ENCODE data around the gene FAM89B. TPM values are rescaled to one million over a fixed set of nuclear protein-coding genes. Genes with fewer than 3 reads are reported as not detected.

FAM89B gene
- total RNA-seq, 1 experiment from 2014 or later, result 122 TPM

DNA sequence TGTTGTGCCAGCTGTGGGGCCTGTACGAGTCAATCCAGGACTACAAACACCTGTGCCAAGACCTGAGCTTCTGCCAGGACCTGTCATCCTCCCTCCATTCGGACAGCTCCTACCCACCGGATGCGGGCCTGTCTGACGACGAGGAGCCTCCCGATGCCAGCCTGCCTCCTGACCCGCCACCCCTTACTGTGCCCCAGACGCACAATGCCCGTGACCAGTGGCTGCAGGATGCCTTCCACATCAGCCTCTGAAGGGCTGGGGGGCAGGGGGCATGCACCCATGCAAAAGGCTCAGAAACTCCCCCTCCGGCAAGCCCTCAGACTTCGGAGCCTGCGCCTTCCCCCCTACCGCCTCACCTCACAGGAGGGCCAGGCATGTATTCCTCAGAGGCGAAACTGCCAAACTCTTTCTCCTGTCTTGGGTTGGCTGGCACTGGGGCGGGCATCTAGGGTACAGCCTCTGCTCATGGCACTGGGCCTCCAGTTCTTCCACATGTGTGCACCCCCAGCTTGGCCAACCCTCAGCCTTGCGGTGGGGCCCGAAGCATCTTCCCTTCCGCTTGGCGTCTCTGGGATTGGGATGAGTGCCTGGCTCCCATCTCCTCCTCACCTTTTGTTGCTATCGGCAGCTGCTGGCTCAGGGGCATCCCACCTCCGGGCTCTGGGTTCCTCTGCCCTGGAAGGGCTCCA lies 1.2 kb downstream of the FAM89B start:
- DNase-seq (ENCODE audit: low spot score), result no peak

DNA sequence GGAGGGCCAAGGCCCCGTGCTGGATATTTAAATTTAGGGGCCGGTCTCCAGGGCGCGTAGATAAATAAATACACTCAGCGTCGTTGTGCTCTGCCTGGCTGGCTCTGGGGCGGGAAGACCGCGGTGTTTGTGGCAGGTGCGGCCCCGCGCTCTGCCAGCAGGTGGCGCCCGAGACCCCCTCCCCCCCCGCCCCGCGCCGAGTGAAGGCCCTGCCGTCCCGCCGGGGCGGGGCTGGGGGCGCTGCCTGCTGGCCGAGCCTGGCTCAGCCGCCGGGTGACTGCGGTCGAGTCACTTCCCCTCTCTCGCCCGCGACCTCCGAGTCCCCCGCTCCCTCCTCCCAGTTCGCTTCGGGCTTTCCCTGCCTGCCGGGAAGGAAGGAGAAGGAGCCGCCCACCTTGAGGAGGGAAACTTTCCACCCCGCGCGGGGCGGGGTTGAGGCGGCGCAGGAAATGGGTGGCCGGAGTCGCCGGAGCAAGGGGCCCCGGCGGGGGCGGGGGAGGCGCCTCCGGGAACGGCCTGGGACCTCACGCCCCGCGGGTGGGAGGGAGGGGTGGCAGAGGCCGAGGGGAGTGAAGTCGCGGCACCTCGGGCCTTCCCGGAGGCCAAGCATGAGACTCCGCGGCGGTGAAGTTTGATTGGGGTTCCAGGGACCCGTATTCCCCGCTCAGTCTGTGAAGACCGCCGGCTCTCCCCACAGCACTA lies 1.9 kb downstream of the FAM89B start:
- DNase-seq (ENCODE audit: low spot score), result peak; percentile 94

DNA sequence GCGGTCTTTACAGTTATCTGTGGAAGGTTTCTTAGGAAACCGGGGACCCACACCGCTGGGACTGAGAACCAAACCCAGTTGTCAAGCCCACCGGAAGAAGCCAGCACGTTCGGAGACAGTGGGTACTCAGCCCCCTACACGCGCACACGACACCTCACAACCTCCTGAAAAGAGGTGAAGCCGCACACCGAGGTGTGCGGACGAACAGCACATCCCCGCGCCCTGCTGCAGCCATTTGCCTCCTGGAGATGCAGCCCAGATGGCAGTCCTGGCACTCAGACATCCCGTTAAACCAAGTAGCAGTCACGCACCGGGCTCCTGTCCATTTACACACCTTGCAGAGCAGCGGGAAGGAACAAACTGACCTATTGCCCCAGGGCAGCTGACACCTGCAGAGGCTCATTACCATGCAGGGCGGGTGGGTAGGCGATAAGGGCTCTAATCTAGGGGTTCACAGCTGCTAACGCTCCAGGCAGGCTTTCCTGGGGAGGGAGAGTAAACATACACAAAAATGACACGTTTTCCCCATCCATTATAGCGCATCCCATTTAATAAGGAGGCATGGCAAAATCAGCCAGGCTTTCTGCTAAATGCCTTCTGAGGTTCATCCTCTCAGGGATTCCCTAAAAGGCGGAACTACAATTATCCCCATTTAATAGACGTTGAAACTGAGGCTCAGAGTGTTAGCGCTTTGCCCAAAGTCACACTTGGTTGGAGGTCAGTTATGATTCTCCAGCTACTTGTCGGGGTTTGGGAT lies 2.7 kb downstream of the FAM89B start:
- peak; percentile 73 for DNase-seq (ENCODE audit: low spot score)

DNA sequence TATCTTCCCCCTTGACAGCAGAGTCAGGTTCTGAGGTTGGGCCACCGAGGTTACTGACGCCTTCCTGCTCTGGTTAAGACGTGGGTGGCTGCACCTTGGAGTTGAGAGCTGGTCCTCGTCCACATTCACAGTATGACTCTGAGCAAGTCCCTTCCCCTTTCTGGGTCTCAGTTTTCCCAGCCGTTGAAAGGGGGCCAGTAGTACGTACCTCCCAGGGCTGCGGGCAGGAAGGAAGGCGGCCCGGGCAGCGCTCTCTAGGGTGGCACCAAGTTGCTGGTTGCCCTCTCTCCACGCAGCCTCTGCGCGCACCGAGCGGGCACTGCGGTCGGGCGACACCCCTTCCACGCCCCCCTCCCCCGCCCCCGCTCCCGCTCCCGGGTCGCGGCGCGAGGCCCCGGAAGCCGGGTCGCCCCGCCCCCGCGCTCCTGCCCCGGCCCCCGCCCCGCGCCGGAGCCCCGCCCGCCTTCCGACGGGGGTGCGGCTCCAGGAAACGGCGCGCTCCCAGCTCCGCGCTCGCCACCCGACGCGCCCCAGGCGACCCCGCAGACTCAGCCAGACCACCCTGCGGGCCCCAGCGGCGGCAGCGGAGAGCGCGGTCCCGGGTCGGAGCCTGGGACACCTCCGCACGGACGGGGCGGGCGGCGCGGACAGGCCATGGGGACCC lies 3.4 kb downstream of the FAM89B start, which contains the start of gene EHBP1L1:
Gene EHBP1L1 (plus strand): TSS at position 486 of the 664 bp plus-strand sequence. CDS start 250 bp downstream, outside the sequence.
- DNase-seq (ENCODE audit: low spot score), result peak; percentile 72

DNA sequence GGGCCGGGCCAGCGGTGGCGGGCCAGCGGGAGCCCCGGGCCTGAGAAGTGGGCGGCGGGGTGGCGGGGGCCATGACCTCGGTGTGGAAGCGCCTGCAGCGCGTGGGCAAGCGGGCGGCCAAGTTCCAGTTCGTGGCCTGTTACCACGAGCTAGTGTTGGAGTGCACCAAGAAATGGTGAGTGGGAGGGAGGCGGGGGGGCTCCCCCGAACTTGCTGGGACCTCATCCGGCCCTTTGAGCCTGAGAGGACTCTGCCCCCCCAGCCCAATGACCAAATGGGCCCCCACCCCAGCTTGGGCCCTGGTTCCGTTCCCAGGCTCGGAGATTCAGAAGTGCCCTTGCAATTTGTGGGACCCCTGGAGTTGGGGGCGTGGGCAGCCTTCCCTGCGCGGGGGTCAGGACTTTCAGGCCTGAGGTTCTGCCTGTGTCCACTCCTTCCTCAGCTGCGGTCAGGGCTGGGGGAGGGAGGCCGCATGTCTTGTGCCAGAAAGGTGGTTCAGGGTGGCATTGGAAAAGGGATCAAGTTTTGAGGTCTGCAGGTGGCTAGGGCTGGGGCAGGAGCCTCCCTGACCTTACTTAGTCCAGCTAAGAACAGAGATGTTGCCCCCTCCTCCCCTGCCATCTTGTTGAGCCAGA lies 4.0 kb downstream of the FAM89B start:
- DNase-seq (ENCODE audit: low spot score), result no peak

DNA sequence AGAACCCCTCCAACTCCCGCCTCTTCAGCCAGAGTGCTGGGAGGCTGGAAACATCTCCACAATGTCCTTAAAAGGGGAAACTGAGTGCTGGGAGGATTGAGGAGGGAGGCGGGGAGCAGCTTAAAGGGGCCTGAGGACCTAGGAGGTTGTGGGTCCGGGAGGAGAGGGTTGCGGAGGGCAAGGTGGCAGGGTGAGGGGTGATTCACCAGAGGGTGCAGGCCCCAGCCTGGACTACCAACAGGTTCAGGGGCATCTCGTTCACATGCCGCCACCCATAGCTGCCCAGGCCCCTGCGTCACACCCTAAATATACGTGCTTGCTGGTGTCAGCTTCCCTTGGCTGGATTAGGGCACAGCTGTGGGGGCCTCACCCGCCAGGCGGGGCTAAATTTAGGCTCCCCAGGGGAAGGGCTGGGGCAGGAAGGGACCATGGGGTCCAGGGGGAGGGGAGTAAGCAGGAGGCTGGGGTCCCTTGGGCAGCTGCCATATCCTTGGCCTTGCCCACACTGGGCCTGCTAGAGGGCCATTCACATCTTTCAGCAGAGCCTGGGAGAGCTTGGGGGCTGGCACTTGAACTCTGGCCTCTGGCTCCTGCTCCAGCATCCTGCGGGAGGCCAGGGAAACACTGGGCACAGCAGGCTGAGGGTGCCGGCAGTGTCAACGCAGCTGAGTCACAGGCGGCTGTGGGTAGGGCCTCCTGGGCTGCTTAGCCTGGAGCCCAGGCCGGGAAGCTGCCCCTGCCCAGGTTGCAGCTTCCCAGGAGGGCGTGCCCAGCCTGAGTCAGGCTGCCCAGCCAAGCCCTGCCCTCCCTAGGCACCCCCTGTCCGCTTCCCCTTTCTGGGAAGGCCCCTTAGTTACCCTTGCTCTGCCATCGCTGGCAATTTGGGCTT lies 4.8 kb downstream of the FAM89B start:
- peak; percentile 79 for DNase-seq (ENCODE audit: low spot score)

DNA sequence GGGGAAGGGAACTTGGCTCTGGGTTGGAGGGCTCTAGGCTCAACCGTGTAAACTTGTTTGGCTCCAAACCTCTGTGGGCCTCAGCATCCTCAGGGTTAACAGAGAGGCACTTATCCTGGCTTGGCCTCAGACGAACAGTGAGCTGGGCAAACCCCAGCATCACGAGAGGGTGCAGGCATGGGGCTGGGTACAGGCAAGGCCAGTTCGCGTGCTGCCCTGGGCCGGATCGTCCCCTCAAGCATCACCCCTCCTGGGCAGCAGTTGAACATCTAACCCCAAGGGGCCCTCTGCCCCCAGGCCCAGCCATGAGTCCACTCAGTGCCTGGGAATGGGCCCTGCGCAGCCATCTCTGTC lies 5.4 kb downstream of the FAM89B start:
- DNase-seq (ENCODE audit: low spot score), result no peak

DNA sequence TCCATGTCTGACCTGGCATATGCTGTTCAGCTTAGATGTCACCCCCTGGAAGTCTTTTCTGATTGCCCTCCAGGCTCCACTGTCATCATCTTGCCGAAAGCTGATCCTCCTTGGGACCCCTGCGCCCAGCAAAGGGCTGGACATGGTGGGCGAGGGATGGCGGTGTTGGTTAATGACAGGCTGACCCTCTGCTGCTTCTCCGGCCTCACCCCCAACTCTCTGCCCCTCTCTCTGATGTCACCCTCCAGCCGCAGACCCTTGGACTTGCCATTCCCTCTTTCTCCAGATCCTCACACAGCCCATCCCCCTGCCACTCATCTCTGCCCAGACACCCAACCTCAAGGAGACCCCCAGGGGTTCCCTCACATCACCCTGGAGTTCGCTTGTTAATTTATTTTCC lies 5.8 kb downstream of the FAM89B start:
- DNase-seq (ENCODE audit: low spot score), result no peak

DNA sequence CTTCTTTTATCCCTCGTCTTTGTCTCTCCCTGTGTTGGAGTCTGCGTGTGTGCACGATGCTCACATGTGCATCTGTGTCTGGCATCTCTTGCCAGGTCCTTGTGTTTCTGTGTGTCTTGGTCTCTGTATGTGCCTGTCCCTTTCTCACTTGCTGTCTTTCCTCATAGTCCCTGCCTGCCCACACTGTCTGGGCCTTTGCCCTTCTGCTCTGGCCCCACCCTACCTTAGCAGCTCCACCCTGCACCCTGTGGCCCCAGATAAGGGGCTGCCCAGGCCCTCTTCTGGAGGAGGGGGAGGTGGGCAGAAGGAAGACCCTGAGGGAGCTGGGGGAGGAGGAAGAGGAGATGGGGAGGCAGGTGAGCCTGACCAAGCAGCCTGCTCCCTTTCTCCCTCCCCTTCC lies 6.3 kb downstream of the FAM89B start:
- no peak for DNase-seq (ENCODE audit: low spot score)

DNA sequence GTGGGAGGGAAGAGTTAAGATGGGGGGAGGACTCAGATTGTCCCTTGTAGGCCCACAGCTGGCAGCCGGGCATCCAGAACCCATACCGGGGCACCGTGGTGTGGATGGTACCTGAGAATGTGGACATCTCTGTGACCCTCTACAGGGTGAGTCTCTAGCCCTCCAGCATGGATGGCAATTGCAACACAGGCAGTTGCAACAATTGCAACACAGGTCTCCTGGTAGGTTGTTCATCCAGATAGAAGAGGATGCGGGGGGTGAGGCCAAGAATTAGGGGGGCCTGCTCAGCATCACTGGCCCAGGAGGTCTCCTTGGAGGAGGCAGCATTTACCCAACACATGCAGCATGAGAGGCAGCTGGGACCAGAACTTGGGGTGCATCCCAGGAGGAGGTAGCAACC lies 7.0 kb downstream of the FAM89B start:
- DNase-seq (ENCODE audit: low spot score), result no peak

DNA sequence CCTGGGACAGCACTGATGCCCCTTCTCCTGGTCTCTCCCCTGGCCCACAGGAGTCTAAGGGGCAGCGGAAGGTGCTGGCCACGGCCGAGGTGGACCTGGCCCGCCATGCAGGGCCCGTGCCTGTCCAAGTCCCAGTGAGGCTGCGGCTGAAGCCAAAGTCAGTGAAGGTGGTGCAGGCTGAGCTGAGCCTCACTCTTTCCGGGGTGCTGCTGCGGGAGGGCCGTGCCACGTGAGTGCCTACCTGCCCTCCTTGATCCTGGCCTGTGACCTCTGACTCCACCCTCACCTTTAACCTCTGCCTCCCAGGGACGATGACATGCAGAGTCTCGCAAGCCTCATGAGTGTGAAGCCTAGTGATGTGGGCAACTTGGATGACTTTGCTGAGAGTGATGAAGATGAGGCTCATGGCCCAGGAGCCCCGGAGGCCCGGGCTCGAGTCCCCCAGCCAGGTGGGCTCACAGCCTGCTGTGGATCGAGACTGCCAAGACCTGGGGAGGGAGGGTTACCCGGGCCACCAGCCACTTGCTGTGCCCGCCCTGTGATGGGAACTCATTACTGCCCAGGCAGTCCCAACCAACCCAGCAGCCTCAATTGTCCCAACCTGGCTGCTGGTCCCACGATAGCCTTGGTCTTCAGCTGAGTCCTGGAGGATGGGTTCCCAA lies 7.8 kb downstream of the FAM89B start:
- no peak for DNase-seq (ENCODE audit: low spot score)

DNA sequence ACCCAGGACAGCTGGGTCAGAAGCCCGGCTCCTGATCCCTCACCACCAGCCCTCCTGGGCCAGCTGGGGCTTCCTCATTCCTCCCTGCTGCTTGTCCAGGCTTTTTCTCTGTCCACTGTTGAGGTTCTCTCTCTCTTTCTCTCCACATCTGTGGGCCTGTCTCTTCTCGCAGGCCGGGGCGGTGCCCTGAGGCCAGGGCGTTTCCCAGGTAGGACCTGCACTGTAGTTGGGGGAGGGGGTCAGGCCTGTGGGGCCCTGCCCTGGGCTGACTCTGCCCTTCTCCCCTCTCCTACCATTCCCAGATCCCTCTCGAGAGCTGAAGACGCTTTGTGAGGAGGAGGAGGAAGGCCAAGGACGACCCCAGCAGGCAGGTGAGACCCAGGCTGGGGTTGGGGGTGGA lies 8.4 kb downstream of the FAM89B start:
- DNase-seq (ENCODE audit: low spot score), result no peak

DNA sequence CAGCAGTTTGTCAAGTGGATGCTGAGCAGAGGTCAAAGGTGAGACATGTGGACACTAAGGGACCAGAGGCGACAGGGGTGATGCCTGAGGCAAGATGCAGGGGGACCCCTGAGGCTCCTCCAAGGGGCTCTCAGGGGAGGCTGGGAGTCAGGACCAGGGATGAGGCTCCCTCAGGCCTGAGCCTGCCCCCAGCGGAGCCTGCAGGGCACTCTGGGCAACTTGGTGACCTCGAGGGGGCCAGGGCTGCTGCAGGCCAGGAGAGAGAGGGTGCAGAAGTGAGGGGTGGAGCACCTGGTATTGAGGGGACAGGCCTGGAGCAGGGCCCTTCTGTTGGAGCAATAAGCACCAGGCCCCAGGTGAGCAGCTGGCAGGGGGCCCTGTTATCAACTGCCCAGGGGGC lies 9.6 kb downstream of the FAM89B start:
- DNase-seq (ENCODE audit: low spot score), result no peak

DNA sequence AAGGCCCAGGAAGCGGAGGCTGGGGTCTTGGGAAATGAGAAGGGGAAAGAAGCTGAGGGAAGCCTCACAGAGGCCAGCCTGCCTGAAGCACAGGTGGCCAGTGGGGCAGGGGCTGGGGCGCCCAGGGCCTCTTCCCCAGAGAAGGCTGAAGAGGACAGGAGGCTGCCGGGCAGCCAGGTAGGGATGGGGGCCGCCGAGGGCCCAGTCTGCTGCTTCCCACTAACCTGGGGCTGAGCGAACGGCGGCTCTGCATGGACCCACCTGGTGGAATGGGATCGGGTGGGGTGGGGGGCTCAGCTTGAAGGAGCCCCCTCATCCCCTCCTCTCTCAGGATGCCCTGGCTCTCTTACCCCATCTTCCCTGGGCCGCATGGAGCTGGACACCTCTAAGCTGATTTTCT lies 11.3 kb downstream of the FAM89B start:
- DNase-seq (ENCODE audit: low spot score), result no peak

DNA sequence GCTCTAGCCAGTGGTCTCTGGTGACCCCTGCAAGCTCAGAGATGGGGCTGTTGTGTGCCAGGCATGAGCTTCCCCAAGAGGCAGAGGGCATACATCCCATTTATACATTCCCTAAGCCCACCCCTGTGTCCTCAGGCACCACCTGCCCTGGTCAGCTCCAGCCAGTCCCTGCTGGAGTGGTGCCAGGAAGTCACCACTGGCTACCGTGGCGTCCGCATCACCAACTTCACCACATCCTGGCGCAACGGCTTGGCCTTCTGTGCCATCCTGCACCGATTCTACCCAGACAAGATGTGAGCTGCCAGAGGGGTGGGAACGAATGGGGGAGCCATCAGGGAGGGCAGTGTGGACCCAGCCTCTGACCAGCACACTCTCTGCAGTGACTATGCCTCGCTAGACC lies 11.8 kb downstream of the FAM89B start:
- DNase-seq (ENCODE audit: low spot score), result no peak

DNA sequence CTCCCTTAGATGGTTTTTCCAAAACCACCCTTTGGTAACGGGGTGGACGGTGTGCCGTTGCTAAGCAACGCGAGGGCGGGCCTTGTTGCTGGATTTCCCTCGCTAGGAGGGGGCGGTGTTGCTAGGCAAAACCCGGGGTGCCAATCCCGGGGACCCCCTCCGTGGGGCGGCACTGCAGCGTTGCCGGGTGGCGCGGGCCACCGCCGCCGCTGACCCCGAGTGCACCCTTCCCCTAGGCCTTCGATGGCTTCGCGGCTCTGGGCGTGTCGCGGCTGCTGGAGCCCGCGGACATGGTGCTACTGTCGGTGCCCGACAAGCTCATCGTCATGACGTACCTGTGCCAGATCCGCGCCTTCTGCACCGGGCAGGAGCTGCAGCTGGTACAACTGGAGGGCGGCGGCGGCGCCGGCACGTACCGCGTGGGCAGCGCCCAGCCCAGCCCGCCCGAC lies 12.4 kb downstream of the FAM89B start:
- DNase-seq (ENCODE audit: low spot score), result no peak

DNA sequence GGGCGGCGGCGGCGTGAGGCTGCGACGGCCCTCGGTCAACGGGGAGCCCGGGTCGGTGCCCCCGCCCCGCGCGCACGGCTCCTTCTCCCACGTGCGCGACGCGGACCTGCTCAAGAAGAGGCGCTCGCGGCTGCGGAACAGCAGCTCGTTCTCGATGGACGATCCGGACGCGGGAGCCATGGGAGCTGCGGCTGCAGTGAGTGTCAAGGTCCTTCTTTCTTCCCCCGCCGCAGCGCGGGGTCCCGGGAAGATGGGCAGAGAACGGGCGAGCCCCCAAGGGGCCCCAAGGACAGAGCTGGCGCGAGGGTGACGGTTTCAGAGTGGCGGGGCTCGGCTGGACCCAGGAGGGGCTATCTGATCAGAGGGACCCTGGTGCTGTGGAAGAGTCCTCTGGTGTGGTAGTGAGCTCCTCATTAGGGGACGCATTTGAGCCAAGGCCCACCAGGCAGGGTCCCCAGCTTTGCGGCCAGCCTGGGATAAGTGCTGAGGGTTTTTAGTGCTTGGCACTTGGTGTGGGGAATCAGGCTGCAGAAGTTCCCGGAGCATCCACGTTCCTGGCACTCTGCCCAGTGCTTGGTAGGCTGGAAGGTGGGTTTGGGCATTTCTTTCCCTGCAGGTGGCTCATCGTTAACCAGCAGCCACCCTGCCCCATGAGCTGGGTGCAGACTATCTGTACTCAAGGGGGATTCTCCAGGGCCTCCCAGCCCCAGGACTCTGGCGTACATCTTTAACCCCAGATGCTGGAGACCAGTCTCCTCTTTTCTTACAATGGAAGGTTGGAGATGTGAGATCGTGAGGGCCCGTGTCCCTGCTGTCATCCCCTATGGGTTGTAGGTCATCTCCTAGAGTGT lies 13.3 kb downstream of the FAM89B start:
- DNase-seq (ENCODE audit: low spot score), result no peak

DNA sequence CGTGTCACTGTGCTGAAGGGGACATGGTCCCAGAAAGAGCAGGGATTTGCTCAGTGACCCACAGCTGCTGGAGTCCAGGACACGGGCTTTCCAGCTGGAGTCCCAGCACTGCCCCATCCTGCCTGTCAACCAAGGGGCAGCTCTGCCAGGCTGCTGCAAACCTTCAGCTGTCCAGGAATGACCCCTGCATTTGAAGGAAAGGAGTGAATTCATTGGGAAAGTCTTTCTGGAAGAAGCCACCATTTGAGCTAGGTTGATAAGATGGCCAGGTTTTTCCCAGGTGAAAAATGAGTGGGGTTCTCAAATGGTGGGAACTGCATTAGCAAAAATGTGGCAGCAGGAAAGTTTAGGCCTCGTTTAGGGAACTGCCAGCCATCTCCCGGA lies 13.9 kb downstream of the FAM89B start:
- no peak for DNase-seq (ENCODE audit: low spot score)

DNA sequence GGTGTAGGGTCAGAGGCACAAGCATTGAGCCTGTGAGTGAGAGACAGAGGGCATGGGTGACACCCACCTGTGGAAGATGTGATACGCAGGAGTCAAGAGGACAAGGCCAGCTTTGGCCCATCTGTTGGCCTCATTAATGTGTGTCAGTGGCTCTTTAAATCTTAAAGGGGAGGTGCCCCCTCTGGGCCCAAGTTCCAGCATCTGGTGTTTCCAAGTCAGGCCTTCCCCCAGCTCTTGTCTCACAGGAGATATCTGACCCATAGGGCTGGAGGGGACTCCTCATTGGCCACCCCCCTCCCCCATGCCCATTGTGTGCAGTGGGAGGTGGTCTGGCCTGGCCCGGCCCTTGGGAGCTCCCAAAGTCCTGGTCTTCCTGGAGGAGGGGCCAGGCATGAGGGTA lies 14.3 kb downstream of the FAM89B start:
- no peak for DNase-seq (ENCODE audit: low spot score)

Data from HT-29 (cell line).